ENCODE data around the gene GLIPR1. TPM values are rescaled to one million over a fixed set of nuclear protein-coding genes. Genes with fewer than 3 reads are reported as not detected.
A peak's percentile ranks its signal among the peaks of the same experiment; 100 is the strongest.
"Not testable (repeated sequence)": the region's sequence is repeated elsewhere in the genome, so short reads cannot be mapped to it uniquely, and the experiment has no call there.

GLIPR1 gene
- total RNA-seq, 3 donors from 2014 or later (not counting 1 experiment from before 2014, with no cell fraction given) = 106 to 120 (median 115) TPM

DNA sequence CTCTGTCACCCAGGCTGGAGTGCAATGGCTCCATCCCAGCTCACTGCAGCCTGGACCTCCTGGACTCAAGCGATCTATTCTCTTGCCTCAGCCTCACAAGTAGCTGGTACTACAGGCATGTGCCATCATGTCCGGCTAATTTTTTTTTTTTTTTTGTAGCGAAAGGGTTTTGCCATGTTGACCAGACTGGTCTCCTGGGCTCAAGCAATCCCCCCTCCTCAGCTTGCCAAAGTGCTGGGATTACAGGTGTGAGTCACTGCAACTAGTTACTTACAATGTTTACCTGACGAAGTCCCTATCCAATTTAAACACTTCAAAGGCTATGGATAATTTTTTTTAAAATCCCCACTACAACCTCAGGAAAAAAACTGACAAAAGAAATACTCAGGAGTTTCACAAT lies 29.1 kb downstream of the GLIPR1 start:
- Histone ChIP-seq H3K27me3 (ENCODE audit: control insufficient read depth, insufficient read depth, low read length) (no peaks in the 10 kb centered on the region), H3K36me3 (ENCODE audit: control insufficient read depth, insufficient read depth, low read length) (peaks cover 25% of the 10 kb centered on the region), H3K9me3 (ENCODE audit: control insufficient read depth, insufficient read depth, low read length) (no peaks in the 10 kb centered on the region), H3K27ac (ENCODE audit: low read length) (no peak overlapping the region), H3K4me1 (ENCODE audit: control insufficient read depth, insufficient read depth, low read length) (peaks cover 4% of the 10 kb centered on the region), H3K4me3 (ENCODE audit: low read length) (no peak overlapping the region)
- DNase-seq (no peak), ATAC-seq (no peak)
- intact Hi-C loops (cut with micrococcal nuclease) = loop anchor here (2.0 to 10.0 kb wide), 4 partner anchors 27 to 573 kb away; partner anchors contain the start of genes NAP1L1 and PHLDA1
- peak overlapping the region; percentile 99 for H3K4me3 Mint-ChIP-seq
- no peaks in the 10 kb centered on the region for H3K27me3 Mint-ChIP-seq (ENCODE audit: low read depth in 2 of 2)
- TF ChIP-seq, protein P1, sequence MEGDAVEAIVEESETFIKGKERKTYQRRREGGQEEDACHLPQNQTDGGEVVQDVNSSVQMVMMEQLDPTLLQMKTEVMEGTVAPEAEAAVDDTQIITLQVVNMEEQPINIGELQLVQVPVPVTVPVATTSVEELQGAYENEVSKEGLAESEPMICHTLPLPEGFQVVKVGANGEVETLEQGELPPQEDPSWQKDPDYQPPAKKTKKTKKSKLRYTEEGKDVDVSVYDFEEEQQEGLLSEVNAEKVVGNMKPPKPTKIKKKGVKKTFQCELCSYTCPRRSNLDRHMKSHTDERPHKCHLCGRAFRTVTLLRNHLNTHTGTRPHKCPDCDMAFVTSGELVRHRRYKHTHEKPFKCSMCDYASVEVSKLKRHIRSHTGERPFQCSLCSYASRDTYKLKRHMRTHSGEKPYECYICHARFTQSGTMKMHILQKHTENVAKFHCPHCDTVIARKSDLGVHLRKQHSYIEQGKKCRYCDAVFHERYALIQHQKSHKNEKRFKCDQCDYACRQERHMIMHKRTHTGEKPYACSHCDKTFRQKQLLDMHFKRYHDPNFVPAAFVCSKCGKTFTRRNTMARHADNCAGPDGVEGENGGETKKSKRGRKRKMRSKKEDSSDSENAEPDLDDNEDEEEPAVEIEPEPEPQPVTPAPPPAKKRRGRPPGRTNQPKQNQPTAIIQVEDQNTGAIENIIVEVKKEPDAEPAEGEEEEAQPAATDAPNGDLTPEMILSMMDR (IDR thresholded peaks at IDR 0.05) = no peak
- peaks cover 22 to 30% of the 10 kb centered on the region in 2 donors for H3K4me1 Mint-ChIP-seq
- peak overlapping the region; percentile 98 for H3K27ac Mint-ChIP-seq
- H3K9me3 Mint-ChIP-seq = no peaks in the 10 kb centered on the region
- H3K36me3 Mint-ChIP-seq = peaks cover 2% of the 10 kb centered on the region
- 89% methylated on average over 4 of the region's 4 CpGs for WGBS (ENCODE audit: insufficient coverage)

DNA sequence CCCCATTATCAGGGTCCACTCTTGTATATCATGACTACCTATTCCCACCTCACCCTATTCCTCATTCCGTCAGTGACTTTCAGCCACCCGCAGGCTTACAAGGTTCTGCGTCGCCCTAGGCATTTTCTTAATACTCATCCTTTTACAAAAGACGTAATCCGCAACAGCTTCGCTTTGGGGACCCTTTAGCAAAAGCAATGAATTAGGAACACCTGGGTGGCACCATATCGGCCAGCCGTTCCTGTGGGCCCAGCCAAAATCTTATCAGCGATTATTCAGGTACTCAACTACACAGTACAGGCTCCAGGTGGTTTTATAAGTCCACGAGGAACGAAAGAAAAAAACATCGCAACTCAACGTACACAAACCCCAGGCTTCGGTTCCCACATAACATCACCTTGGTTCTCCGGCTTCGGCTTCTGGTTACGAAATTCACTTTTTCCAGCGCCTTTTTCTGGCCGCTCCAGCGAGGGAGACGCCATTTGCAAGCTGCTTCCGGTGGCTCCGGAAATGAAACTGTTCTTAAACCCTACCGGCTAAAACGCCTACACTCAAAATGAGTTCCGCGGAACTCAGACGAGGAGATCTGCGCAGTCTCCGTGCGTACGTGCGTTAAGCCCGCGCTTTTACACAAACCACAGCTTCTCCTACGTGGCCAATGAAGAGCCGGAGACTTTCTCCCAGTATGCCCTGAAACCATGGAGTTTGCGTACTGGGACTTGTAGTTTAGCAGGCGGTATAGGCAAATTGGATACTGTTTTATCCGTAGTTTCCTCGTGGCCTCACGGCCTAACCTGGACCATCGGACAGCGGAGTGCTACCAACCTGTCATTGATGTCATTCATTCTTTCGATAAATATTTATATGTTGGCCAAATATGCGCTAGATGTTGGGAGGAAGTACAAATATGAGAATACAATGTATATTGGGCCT lies 30.8 kb downstream of the GLIPR1 start, which contains the start of gene KRR1:
KRR1 (minus strand) TSS at position 494 of the 933 bp plus-strand sequence; CDS start at position 482, 12 bp downstream.
- TF ChIP-seq, protein P1 (IDR thresholded peaks at IDR 0.05) = no peak
- H3K27me3 Mint-ChIP-seq (ENCODE audit: low read depth in 2 of 2) = no peaks in the 10 kb centered on the region
- WGBS (ENCODE audit: insufficient coverage) = 6% methylated on average over 46 of the region's 47 CpGs

DNA sequence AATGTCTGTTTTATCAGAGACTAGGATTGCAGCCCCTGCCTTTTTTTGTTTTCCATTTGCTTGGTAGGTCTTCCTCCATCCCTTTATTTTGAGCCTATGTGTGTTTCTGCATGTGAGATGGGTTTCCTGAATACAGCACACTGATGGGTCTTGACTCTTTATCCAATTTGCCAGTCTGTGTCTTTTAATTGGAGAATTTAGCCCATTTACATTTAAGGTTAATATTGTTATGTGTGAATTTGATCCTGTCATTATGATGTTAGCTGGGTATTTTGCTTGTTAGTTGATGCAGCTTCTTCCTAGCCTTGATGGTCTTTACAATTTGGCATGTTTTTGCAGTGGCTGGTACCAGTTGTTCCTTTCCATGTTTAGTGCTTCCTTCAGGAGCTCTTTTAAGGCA lies 40.7 kb downstream of the GLIPR1 start:
- H3K36me3 ChIP-seq (ENCODE audit: control insufficient read depth, insufficient read depth, low read length); H3K27me3 ChIP-seq (ENCODE audit: control insufficient read depth, insufficient read depth, low read length); H3K27ac ChIP-seq (ENCODE audit: low read length); H3K9me3 ChIP-seq (ENCODE audit: control insufficient read depth, insufficient read depth, low read length); H3K4me1 Mint-ChIP-seq; H3K36me3 Mint-ChIP-seq; H3K27ac Mint-ChIP-seq; ATAC-seq; H3K4me1 ChIP-seq (ENCODE audit: control insufficient read depth, insufficient read depth, low read length); intact Hi-C loops (cut with micrococcal nuclease); DNase-seq; H3K4me3 Mint-ChIP-seq; H3K4me3 ChIP-seq (ENCODE audit: low read length); H3K9me3 Mint-ChIP-seq: not testable (repeated sequence)
- peaks cover 31 to 52% of the 10 kb centered on the region in 2 donors for H3K27me3 Mint-ChIP-seq (ENCODE audit: low read depth in 2 of 2)

More for the DNA sequence above, 30.8 kb downstream of the GLIPR1 start, which contains the start of gene KRR1:
- intact Hi-C loops (cut with micrococcal nuclease) = loop anchor here (1.0 to 10.0 kb wide), 5 partner anchors 29 to 571 kb away; partner anchors contain the start of genes GLIPR1L2, NAP1L1 and PHLDA1
- peak; percentile 75 to 98 for DNase-seq
- H3K36me3 Mint-ChIP-seq = no peaks in the 10 kb centered on the region
- Histone ChIP-seq H3K4me3 (ENCODE audit: low read length) (peak within 1 kb of the TSS; percentile 81), H3K4me1 (ENCODE audit: control insufficient read depth, insufficient read depth, low read length) (peaks cover 4% of the 10 kb centered on the region), H3K27ac (ENCODE audit: low read length) (peak within 1 kb of the TSS; percentile 80), H3K27me3 (ENCODE audit: control insufficient read depth, insufficient read depth, low read length) (peaks cover 2% of the 10 kb centered on the region), H3K36me3 (ENCODE audit: control insufficient read depth, insufficient read depth, low read length) (peaks cover 10% of the 10 kb centered on the region), H3K9me3 (ENCODE audit: control insufficient read depth, insufficient read depth, low read length) (no peaks in the 10 kb centered on the region)
- peaks cover 22 to 30% of the 10 kb centered on the region in 2 donors for H3K4me1 Mint-ChIP-seq
- peak; percentile 96 to 97 (median 96) for ATAC-seq
- peak within 1 kb of the TSS; percentile 99 for H3K4me3 Mint-ChIP-seq
- no peaks in the 10 kb centered on the region for H3K9me3 Mint-ChIP-seq
- peak within 1 kb of the TSS; percentile 98 for H3K27ac Mint-ChIP-seq

DNA sequence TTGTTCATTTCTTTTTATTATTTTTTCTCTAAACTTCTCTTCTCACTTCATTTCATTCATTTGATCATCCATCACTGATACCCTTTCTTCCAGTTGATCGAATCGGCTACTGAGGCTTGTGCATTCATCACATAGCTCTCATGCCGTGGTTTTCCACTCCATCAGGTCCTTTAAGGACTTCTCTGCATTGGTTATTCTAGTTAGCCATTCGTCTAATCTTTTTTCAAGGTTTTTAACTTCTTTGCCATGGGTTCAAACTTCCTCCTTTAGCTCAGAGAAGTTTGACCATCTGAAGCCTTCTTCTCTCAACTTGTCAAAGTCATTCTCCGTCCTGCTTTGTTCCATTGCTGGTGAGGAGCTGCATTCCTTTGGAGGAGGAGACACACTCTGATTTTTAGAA lies 41.6 kb downstream of the GLIPR1 start:
- H3K27ac ChIP-seq (ENCODE audit: low read length); H3K27ac Mint-ChIP-seq; intact Hi-C loops (cut with micrococcal nuclease); H3K4me3 ChIP-seq (ENCODE audit: low read length); H3K4me3 Mint-ChIP-seq; DNase-seq; H3K36me3 ChIP-seq (ENCODE audit: control insufficient read depth, insufficient read depth, low read length); H3K9me3 Mint-ChIP-seq; H3K4me1 Mint-ChIP-seq; H3K27me3 ChIP-seq (ENCODE audit: control insufficient read depth, insufficient read depth, low read length); H3K36me3 Mint-ChIP-seq; H3K4me1 ChIP-seq (ENCODE audit: control insufficient read depth, insufficient read depth, low read length); ATAC-seq; H3K9me3 ChIP-seq (ENCODE audit: control insufficient read depth, insufficient read depth, low read length): not testable (repeated sequence)
- H3K27me3 Mint-ChIP-seq (ENCODE audit: low read depth in 2 of 2) = peaks cover 39 to 61% of the 10 kb centered on the region in 2 donors
- 89% methylated on average over 5 of the region's 5 CpGs for WGBS (ENCODE audit: insufficient coverage)

Data from natural killer cell (primary cell).